ENCODE data around the gene PTPRT.

PTPRT gene

GRCh38 chr20:42686057-42686456, 503.6 kb downstream of the PTPRT start:
- intact Hi-C loops (cut with DNase I) = no loop called here
- DNase-seq = no peak

GRCh38 chr20:42678895-42679294, 510.8 kb downstream of the PTPRT start:
- no peak for DNase-seq
- intact Hi-C loops (cut with DNase I) = no loop called here

GRCh38 chr20:42656130-42656529, 533.6 kb downstream of the PTPRT start:
- intact Hi-C loops (cut with DNase I) = no loop called here
- DNase-seq = no peak

- intact Hi-C loops (cut with DNase I) = no loop called here
- no peak for DNase-seq
These were observed 537.4 kb downstream of the PTPRT start for GRCh38 chr20:42652266-42652665.

GRCh38 chr20:42650191-42650746, 539.4 kb downstream of the PTPRT start:
- intact Hi-C loops (cut with DNase I) = no loop called here
- DNase-seq = no peak

- intact Hi-C loops (cut with DNase I) = no loop called here
- DNase-seq = no peak
These were observed 540.0 kb downstream of the PTPRT start for GRCh38 chr20:42649748-42650147.

- intact Hi-C loops (cut with DNase I) = no loop called here
- no peak for DNase-seq
These were observed 543.5 kb downstream of the PTPRT start for GRCh38 chr20:42646250-42646649.

GRCh38 chr20:42641886-42642285, 547.8 kb downstream of the PTPRT start:
- DNase-seq = no peak
- intact Hi-C loops (cut with DNase I) = no loop called here

GRCh38 chr20:42639140-42639539, 550.6 kb downstream of the PTPRT start:
- intact Hi-C loops (cut with DNase I) = no loop called here
- DNase-seq = no peak

GRCh38 chr20:42635699-42636411, 553.9 kb downstream of the PTPRT start:
- no peak for DNase-seq
- intact Hi-C loops (cut with DNase I) = no loop called here

GRCh38 chr20:42634156-42634555, 555.5 kb downstream of the PTPRT start:
- no peak for DNase-seq
- intact Hi-C loops (cut with DNase I) = no loop called here

GRCh38 chr20:42628683-42629082, 561.0 kb downstream of the PTPRT start:
- intact Hi-C loops (cut with DNase I) = no loop called here
- no peak for DNase-seq

GRCh38 chr20:42613076-42613475, 576.6 kb downstream of the PTPRT start:
- intact Hi-C loops (cut with DNase I) = no loop called here
- no peak for DNase-seq

GRCh38 chr20:42611889-42612837, 577.5 kb downstream of the PTPRT start:
- intact Hi-C loops (cut with DNase I) = no loop called here
- DNase-seq = no peak

- intact Hi-C loops (cut with DNase I) = no loop called here
- DNase-seq = no peak
These were observed 578.3 kb downstream of the PTPRT start for GRCh38 chr20:42611423-42611822.

GRCh38 chr20:42610070-42610469, 579.6 kb downstream of the PTPRT start:
- intact Hi-C loops (cut with DNase I) = no loop called here
- DNase-seq = no peak

- intact Hi-C loops (cut with DNase I) = no loop called here
These were observed 580.1 kb downstream of the PTPRT start for GRCh38 chr20:42609618-42610017.

GRCh38 chr20:42604998-42605956, 584.4 kb downstream of the PTPRT start:
- intact Hi-C loops (cut with DNase I) = no loop called here
- DNase-seq = no peak

More at GRCh38 chr20:42609618-42610017, 580.1 kb downstream of the PTPRT start:
- DNase-seq = no peak

- peak in 1 of 10 donors; percentile 17 for DNase-seq
- intact Hi-C loops (cut with DNase I) = no loop called here
These were observed 586.1 kb downstream of the PTPRT start for GRCh38 chr20:42603655-42604054.

GRCh38 chr20:42598581-42598980, 591.1 kb downstream of the PTPRT start:
- intact Hi-C loops (cut with DNase I) = no loop called here
- no peak for DNase-seq
